ENCODE data around the gene TUSC2. TPM values are rescaled to one million over a fixed set of nuclear protein-coding genes. Genes with fewer than 3 reads are reported as not detected.
A peak's percentile ranks its signal among the peaks of the same experiment; 100 is the strongest.
"Not testable (repeated sequence)": the region's sequence is repeated elsewhere in the genome, so short reads cannot be mapped to it uniquely, and the experiment has no call there.

TUSC2 gene
- polyA plus RNA-seq, 1 donor = 22.0 TPM

DNA sequence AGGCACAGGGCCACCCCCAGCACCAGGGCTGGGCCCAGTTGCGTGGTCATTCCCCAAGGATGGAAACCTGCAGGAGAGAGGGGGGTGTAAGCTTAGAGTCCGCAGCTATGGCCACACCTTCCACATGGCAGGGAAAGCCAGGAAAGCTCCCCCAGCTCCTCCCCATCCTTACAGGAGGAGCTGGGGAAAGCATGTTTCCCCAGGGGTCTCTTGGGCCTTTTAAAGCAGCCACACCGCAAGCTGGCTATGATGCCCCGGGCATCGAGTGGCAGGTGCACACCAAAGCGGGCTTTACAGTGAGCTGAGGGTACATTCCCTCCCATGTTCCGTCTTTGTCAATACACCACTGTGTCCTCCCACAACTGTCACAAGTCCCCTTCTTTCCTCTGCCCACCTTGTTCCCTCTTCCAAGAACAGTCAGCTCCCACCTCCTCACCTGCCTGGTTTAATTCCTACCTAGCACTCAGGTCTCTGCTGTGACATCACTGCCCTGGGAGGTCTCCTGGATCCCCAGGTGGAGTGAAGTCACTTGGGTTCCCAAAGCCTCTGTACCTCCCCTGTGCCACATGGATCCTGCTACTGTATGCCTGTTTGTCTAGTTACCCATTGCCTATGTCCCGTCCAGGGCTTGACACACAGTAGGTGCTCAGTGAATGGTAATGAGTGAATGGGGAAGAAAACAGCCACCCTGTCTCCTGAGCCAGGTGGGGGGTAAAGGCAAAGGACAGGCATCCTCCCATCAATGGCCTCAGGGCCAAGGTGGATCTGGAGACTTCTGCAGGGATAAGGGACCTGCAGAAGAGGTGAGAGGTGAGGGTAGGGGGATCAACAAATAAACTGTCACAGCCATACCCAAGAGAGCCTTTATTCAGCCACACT, 32.2 kb downstream of the TUSC2 start:
- no peak for DNase-seq

DNA sequence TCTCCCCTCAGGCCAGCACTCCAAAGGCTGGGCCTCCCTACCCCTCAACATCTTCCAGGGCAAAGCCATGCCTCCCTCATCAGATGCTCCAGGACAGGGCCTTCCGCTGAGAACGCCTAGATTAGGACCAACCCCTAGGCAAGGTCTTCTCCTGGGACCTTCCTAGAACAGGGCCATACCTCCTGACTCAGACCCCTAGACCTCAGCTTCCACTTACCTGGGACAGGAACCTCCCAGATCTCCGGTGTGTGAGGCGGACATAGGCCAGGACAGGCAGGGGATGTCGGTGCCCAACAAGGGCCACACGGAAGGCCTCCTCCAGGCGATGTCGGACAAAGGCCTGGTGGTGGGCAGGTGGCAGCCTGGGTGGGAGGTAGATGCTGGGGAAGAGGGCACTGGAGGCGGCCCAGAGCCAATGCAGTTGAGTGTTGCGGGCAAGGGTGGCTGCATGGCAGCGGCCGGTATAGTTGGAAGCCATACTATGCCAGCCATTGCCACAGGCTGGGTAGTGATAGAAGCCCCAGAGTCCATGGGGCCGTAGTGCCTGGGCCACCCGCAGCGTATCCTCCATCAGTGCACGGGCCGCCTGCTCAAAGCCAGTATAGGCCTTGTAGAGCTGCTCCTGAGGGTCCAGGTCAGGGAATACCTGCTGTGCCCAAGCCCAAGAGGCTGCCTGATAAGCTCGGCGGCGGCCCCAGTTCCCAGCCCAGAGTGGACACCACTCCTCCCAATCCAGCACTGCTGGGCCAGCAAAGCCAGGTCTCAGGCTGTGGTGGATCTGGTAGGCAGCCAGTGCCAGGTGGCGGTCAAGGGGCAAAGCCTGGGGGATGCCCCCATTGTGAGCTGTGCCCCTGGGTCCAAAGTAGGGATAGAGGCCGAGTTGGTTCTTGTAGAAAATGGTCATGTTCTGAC, 33.3 kb downstream of the TUSC2 start:
- DNase-seq = no peak

DNA sequence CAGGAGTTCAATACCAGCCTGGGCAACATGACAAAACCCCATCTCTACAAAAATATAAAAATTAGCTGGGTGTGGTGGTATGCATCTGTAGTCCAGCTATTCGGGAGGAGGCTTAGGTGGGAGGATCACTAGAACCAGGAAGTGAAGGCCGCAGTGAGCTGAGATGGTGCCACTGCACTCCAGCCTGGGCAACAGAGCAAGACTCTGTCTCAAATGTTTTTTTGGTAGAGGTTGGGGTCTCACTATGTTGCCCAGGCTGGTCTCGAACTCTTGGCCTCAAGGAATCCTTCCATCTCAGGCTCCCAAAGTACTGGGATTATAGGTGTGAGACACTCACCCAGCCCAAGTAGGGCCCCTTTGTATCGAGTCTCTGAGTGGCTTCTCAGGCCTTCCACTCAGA, 33.9 kb downstream of the TUSC2 start:
- no peak for DNase-seq

DNA sequence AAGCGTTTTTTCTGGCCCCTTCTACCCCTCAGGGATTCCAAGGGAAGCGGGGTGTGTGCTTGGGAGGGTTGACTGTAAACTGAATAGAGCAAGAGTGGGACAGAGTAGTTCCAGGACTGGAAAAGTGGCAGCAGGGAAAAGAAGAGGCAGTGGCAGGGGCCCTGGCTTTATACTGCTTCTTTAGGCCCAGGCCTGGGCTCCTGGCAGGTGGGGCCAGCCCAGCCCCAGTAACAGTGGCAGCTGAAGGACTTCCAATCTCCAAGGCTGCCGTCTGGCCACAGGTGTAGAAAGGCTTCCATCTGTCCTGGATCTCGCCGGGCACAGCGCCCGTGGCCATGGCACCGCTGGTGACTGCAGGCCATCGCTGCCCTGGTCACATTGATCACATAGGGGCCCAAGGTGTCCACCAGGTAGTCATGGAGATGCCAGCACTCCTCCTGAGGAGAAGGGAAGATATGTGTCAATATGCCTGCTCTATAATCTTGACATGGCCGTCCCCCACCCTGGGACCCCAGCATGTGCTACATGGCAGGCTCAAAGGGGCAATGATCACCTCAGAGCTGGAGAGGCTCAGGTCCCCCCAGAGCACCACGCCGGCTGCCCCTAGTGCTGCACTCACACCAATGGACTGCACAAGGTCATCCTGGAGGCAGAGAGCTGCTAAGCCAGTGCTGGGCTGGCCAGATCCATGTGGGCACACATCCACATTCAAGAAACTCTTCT, 34.8 kb downstream of the TUSC2 start:
- no peak for DNase-seq

DNA sequence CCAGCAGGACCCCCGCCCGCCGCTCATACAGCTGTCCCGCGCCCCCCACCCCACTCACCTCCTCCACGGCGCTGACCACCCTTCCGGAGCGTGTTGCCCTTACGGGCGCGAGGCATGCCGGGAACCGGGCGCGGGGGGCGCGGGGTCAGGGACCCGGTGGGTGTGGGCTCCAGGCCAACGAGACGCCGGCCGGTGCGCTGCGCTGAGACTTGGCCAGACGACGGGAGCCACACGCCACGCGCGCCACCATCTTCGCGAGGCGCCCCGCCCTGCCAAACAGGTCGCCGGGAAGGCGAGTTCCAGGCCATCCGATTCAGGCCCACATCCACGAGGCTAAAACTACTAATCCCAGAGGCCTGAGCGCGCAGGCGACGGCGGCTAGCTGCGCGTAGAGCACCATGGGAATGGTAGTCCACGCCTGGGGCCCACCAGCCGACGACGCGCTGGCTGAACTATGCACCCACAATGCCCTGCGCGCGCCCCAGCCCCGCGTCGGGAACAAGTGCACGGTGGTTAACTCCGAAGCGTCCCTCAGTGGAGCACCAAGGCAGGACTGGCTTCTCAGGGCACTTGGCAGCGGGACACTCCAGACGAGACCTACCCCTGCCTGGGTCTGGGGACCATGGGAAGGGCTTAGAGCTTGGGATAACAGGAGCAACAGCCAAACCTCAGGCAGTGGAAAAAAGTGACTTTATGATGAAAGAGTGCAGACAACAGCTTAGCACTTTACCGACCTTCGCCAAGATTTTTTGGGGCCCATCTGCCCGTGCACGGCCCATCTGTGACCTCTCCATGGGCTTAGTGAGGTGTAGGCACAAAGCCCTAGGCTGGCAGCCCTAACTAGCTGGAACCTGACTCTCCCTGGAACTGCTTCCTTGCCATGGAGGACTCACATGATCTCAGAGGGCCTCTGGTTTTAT, 35.6 kb downstream of the TUSC2 start, which contains the start of gene IFRD2:
Gene IFRD2 (minus strand): TSS at position 271 of the 920 bp plus-strand sequence. CDS start 155 bp downstream, at position 116.
- DNase-seq = peak; percentile 96

DNA sequence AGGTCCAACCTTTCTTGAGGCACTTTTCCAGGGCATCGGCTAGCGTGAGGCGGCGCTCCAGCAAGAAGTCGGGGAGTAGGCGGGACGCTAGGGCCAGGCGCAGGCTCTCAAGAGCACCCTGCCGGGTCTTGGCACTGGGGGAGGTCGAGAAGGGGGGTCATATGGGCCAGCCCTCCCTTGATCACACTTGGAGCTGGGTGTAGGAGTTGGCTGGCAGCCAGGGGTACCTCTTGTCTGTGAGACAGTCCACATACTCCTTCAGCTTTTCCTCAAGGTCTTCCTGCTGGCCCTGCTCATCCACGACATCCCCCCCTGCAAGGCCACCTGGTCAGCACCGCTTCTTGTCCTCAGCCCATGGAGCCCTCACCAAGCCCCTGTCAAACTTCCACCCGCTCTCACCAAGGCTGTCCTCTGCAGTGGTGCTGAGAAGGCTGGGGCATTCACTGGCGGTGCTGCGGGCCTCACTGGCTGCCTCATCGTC, 37.8 kb downstream of the TUSC2 start:
- no peak for DNase-seq

DNA sequence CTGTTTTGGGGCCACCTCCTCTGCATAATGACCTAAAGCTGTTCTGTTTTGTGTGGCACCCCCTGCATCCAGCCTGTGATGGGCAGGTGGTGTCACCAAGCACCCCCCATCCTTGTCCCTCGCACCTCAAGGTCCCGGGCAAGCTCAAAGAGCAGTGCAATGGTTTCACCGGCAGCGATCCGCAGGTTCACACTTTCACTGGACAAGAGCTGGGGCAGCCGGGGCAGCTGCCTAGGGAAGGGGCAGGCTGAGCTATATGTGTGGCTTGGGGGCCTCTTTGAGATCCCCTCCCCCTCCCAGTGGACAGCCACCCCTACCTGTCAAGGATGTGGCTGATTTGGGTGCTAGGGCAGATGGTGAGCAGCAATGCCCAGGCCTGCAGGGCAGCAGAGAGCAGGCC, 38.9 kb downstream of the TUSC2 start:
- DNase-seq = no peak

DNA sequence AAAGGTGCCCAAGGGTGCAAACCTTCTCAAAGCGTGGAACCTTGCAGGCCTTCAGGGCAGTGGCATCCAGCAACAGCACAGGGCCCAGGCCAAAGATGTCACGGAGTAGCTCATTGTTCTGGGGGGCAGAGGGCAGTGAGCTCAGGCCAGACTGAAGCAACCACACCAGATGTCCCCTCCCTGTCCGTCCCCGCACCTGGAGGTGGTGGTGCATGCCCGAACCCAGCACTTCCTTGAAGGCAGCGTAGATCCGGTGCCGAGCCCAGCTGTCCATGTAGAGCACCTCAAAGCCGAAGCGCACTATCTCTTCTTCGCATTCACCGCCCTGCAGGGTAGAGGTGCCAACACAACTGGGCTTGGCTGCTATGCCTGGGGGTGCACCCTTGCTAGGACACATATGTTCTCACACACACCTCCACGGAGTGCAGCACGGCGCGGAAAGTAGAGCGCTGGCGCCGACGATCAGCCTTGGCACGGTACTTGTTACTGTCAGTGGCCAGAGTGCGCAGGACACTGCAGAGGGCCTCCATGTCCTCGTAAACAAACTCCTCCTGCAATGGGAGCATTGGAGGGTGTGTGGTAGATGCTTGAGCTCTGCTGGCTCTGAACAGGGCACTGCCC, 39.5 kb downstream of the TUSC2 start:
- no peak for DNase-seq

DNA sequence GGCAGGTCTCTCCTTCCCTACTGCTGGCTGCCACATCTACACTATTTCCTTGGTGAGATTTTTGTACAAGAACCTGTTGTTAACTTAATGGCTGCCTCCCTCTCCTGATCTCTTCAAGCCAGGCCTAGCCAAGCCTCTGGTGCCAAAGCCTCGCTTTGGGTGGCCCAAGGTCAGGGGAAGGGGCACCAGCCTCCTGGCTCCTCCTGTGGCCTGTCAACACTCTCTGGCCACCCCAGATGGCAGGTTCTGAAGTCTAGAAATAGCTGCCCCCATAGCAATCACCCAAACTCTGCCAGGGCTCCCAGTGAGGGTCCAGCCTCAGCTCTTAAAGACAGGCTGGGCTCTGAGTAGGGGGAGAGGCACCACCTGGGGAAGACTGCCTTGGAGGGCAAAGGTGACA, 40.8 kb downstream of the TUSC2 start:
- no peak for DNase-seq

DNA sequence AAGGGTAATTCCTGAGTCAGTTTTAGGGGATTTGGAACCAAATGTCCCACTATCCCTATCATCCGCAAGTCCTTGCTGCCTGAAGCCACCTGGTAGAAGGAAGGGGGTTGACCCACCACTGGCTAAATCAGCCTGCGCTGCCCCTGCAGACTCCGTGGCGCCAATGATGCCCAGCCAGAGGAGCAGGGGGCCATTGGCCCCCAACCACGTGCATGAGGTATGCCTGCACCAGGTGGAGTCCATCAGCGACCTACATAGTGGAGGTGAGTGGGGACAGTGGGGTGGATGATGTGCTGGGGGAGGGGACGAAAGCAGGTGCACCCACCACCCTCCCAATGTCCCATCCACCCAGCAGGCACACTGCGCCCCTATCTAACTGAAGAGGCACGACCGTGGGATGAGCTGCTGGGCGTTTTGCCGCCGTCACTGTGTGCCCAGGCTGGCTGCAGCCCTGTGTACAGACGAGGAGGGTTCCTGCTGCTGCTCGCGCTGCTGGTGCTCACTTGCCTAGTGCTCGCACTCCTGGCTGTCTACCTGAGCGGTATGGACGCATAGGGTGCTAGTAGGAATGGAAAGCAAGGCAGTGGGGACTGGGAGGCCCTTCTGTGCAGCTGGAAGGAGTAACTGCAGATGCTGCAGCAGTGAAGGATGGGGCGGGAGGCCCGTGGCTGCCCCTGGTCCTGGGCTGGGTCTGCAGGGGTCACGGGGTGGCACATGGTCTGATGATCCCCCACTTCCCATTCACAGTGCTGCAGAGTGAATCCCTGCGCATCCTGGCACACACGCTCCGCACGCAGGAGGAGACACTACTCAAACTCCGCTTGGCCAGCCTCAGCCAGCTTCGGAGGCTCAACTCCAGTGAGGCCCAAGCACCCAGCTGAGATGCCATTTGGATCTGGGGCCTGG, 41.4 kb downstream of the TUSC2 start:
- DNase-seq = no peak

DNA sequence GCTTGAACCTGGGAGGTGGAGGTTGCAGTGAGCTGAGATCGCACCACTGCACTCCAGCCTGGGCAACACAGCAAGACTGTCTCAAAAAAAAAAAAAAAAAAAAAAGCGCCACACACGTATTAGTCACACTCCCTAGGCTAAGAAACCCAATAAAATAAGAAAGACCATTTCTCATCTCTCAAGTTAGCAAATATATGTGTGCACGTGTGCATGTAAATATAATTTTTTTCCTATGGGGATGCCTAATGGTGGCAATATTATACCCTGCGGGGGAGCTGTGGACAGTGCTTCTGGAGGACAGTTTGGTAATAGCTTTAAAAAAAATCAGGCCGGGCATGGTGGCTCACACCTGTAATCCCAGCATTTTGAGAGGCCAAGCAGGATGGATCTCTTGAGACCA, 43.9 kb downstream of the TUSC2 start:
- not testable (repeated sequence) for DNase-seq

DNA sequence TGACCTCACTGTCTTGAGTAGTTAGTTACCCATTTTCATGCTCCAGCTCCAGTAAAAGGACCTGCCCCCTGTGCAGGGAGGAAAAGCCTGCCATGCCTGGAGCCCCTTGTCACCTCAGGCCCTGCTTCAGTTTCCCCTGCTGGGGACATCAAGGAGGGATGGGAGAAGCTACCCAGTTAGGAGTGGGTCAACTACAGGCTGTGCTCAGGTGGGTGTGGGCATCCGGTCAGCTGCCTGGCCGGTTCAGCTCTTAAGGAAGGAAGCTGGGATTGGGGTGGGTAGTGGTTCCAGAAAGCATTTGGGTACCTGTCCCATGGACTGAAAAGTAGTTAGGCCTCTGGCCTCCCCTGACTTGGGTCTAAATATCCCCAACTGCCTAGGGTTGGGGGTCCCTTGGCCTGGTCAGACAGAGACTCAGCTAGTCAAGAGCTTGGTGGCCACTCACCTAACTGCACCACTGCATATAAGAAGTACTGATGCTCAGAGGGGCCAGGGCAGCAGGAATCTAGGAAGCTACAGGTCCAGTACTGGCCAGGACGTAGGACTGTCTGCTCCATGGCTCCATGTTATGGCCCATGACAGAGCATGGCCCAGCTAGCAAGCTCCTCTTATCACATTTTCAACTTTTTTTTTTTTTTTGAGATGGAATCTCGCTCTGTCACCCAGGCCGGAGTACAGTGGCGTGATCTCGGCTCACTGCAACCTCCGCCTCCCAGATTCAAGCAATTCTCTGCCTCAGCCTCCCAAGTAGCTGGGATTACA, 48.6 kb downstream of the TUSC2 start:
- DNase-seq = no peak

DNA sequence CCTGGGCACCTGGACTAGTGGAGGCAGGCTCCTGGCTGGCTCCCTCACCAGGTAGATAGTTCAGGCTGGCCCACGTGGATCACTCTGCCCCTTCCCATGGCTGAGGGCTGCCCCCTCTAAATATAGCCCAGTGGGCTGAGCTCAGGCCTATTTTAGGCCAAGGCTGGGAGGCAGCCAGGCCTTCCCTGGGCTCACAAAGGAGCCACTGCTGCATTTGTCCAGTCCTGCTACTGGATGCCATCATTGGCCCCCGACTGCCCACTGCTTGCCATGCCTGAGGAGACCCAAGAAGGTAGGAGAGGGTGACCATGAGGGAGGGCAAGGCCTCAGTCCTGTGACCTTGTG, 49.2 kb downstream of the TUSC2 start, which contains the start of gene LSMEM2:
Gene LSMEM2 (plus strand): TSS at position 208 of the 345 bp plus-strand sequence. CDS start 27 bp downstream, at position 235.
- no peak for DNase-seq

DNA sequence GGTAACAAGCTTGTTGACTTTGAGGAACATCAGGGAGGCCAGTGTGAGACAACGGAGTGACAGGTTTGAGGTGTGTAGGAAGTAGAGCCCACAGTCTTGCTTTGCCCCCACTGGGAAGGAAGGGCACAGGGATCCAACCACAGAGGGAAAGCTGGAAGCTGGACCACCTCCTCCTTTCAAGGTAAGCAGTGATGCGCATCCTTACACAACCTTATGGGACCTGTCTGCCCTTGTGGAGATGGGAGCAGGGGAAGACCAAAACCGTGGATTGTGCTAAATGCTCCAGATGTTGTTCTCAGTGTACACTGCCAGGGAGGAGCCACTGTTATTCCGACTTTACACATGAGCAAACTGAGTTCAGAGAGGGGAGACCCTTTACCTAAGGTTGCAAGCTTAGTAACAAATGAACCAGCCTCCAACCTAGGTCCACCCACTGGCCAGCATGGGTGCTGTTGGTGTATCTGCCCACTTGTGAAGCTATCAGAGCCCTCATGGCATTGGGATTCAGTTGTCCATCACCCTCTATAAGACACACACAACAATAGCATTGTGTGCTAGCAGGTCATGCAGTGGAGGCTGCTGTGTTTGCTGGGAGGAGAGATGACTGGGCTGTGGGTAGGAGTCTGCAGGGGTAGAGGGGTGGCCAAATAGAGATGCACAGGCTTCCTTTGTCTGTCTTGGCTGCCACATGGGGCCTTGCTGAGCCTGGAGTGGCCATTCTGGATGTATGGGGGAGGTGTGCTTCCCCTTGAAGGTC, 49.7 kb downstream of the TUSC2 start:
- no peak for DNase-seq

DNA sequence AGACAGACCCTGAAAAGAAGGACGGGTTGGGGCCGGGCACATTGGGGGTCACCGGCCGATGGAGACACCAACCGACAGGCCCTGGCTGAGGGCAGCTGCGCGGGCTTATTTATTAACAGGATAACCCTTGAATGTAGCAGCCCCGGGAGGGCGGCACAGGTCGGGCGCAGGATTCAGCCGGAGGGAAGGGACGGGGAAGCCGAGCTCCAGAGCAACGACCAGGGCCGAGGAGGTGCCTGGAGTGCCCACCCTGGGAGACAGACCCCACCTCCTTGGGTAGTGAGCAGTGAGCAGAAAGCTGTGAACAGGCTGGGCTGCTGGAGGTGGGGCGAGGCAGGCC, 51.3 kb downstream of the TUSC2 start:
- no peak for DNase-seq

DNA sequence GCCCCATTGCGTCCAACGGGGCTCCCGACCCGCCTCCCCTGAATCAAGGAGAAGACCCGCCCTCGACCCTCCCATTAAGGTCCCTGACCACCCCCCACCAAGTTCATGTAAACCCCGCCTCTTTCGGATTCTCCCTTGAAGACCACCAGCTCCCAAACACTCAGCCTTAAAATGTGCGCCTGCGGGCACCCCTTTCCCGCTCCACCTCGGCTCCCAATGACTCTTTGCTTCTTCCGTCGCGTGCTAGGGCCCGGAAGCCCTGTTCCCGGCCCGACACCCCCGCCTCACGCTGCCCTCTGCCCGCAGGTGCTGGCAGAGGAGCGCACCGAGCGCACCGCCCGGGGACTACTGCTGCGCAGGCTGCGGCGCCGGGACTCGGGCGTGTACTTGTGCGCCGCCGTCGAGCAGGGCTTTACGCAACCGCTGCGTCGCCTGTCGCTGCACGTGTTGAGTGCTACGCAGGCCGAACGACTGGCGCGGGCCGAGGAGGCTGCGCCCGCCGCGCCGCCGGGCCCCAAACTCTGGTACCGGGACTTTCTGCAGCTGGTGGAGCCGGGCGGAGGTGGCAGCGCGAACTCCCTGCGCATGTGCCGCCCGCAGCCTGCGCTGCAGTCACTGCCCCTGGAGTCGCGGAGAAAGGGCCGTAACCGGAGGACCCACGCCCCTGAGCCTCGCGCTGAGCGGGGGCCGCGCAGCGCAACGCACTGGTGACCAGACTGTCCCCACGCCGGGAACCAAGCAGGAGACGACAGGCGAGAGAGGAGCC, 51.8 kb downstream of the TUSC2 start:
- DNase-seq = no peak

Data from left kidney (tissue), 2 donors.